Amniotic stem cell (primary cell): ENCODE data around the gene CLCN4.
A peak's percentile ranks its signal among the peaks of the same experiment; 100 is the strongest.

ENCODE experiments used
- DNase-seq: peaks from one replicate; lab custom pipeline; 2025; lab: John Stamatoyannopoulos, UW

The CLCN4 gene

DNA sequence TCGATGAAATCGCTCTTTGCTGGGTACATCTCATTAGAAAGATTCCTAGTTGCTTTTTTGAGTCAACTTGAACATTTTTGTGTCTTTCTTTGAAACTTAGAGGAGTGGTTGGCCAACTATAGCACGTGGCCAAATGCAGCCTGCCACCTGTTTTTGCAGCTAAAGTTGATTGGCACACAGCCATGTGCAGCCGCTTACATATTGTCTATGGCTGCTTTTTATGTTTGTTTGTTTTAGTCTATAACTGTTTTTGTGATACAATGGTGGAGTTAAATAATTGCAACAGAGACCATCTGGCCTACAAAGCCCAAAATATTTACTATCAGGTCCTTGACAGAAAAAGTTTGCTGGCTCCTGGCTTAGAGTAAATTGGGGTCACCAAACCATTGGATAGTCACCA lies 86.3 kb downstream of the CLCN4 start:
- no peak for DNase-seq

DNA sequence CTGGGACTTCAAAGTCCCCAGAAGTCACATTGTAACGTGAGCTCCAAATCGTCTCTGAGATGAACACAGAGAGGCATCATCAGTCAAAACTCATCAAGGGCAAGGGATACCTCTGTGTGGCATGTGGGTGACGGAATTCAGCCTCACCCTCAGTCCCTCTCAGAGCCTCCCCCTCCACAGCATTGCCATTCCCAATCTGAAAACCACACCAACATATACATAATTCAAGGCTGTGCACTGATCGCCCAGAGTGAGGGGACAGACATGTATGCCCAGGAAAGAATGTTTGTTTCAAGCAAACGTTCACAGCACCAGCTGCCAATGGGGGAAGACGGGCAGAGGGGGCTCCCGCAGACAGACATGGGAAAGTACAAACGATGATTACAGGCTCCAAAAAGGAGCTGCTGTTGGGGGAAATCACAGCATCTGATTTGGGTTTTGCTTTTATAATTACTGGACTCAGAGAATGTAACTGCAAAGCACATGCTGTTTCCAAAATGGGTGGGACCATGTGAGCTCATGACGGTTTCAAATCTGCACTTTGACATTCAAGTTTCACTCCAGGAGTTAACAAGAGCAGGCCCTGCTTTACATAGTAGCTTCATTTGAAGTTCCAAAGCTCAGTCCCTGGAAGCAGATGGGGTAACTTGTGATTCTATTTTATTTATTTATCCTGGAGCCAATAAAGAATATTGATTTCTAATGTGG lies 88.3 kb downstream of the CLCN4 start:
- no peak for DNase-seq

DNA sequence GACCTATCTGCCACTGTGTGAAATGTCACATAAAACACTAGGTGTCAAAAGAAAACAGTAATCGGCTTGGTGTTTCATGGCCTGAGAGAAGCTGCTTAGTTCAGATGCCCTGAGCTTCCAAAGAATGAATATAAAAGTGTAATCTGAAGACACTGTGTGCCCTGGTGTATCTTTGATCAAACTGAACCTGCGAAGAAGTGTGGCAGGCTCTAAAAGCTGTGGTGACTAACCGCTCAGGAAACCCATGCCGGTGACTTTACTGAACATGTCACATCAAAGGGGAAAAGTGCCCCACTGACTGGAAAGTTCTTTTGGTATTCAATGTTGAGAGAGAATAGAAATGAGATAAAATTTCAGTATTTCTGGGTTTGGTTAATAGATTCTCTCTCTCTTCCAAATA lies 89.1 kb downstream of the CLCN4 start:
- no peak for DNase-seq

DNA sequence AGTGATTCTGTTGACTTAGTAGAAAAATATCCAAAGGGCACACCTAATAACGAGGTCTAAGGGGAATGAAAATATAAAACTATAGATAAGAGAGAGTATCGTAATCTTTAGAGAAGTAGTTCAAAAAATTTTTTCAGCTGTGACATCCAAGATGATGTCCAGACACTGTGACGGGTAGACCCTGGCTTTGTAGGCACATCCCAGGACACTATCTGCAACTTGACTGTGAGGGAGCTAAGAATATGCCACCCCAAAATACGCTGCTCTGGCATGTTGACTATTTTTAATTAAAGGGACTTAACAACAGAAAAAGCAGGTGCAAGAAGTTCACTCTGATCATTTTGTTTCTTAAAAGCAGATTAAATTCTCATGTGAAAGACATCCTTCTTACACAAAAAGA lies 89.5 kb downstream of the CLCN4 start:
- no peak for DNase-seq

DNA sequence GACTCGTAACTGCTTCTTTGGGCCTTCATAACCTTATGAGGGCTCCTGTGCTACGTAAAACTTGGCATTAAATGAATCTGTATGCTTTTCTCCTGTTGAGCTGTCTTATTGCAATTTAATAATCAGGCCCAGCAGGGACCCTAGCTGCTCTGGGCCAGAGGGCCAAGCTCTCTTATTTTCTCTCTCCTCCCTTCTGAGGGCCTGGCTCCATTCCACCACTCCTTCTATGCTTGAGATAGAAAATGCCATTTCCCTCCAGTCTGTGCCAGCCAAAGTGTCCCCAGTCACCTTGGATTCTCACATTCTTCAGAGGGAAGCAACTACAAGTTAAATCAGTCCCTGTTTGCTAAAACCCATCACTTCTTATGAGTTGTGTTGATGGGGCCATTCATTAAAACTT lies 90.1 kb downstream of the CLCN4 start:
- DNase-seq, result no peak

DNA sequence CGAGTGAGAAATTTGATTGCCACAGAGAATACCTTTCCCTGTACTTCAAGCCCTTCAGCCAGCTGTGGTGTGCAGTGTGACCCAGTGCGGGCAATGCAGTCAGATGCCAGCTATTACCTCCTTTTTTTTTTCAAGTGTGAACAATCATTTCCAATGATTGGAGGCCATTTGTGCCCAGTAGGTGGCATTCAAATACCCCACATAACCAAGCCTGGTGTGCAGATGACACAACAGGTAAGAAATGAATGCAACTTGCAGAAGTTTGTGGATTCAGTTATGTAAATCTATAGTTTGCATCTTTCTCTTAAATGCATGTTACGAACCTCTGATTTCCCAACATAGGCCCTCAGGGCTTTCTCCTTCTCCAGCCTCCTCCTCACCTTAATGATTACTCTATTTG lies 98.0 kb downstream of the CLCN4 start:
- no peak for DNase-seq

DNA sequence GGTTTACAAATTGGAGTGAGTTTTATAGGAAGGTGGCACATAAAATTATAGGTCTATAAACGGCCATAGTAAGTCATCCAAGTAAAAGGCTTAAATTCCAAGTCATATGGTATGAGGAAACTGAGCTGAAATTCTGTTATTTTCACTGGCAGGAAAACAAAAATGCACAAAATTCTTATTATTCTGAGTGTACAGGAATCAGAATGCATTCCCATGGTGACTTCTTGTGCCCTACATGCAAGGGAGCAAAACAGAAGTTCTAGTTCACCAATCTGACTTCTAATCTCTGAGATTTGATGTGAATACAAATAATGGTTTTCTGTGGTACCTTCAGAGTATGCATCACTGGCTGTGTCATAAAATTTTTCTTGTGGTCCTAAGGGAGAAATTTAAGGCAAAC lies 102.9 kb downstream of the CLCN4 start:
- peak; percentile 17 for DNase-seq

DNA sequence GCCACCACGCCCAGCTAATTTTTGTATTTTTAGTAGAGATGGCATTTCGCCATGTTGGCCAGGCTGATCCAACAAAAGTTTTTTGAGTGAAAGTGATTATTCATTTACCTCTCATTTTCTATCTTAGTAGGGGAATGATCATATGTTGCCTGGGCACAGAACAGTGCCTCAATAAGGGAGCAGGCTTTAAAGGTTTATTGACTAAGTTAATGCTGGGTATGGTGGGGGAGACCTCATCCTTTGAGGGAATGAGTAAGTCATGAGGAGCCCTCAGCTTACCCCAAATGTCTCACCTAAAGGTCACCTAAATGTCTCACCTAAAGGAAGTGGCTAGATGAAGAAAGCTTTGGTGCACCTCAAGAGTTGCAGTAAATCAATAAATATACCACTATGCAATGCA lies 109.0 kb downstream of the CLCN4 start:
- no peak for DNase-seq

DNA sequence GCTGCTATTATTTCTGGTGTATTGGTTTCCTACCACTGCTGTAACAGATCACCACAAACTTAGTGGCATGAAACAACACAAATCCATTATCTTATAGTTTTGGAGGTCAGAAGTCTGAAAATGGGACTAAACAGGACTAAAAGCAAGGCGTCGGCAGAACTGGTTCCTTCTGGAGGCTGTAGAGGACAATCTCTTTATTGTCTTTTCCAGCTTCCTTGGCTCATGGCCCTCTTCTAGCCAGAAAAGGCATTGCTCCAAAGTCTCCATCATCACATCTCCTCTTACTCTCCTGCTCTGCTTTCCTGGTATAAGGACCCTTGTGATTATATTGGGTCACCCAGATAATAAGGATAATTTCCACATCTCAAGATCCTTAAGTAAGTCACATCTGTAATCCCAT lies 121.9 kb downstream of the CLCN4 start:
- DNase-seq, result no peak

DNA sequence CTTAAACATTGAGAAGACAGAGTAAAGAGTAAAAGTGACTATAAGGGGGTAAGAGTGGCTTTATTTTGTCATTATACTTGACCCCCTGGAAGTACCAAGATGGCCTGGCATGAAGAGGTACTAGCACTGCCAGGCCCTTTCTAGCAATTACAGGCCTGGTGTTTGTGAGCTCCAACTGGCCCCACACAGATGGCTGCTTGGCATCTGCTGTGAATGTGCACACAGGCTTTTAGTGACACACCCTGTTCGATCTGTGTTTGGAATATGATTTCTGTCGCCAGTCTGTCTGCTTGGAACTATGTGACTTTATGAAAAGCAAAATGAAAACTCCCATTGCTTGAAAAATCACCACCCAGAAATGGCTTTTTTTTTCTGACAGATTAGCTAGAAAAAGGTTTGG lies 123.3 kb downstream of the CLCN4 start:
- no peak for DNase-seq

DNA sequence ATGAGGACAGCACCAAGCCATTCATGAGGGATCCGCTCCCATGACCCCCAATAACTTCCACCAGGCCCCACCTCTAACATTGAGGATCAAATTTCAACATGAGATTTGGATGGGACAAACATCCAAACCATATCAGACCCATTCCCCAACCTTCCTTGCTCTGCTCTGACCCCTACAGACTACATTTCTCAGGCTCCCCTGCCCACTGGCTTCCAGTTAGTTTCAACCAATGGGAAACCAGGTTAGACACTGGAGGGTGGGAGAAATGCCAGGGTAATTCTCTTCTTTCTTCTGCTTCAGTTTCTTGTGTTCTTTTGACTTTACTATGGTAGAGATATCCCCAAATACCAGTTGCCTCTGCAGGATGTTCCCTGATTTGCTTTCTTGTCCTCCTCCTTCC lies 125.7 kb downstream of the CLCN4 start:
- no peak for DNase-seq

DNA sequence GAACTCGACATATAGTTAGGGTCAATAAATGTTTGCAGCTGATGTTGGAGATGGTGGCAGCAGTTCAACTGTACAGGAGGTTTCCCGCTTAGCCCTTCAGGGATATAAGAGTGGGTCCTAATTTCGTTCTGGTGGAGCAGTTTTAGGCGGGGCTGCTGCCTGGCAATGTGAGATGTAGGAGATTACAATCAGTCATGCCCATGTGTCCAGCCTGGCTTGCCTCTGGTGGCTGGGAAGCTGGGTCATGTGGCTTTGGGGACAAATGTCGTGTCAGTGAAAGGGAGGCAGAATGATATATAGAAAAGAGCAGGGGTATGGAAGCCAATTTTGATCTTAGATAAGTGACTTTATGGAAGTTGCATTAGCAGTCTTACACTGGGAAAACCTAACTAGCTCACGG lies 129.4 kb downstream of the CLCN4 start:
- no peak for DNase-seq
